Left hindlimb (tissue), 1 donor: Measurements from ENCODE around the gene PREX1.
"Not testable (repeated sequence)": the region's sequence is repeated elsewhere in the genome, so short reads cannot be mapped to it uniquely, and the experiment has no call there.

Experiments
- DNase-seq: peaks from one replicate; pipeline ENCODE4 v3.0.0-alpha.2; 2018

Gene PREX1

DNA sequence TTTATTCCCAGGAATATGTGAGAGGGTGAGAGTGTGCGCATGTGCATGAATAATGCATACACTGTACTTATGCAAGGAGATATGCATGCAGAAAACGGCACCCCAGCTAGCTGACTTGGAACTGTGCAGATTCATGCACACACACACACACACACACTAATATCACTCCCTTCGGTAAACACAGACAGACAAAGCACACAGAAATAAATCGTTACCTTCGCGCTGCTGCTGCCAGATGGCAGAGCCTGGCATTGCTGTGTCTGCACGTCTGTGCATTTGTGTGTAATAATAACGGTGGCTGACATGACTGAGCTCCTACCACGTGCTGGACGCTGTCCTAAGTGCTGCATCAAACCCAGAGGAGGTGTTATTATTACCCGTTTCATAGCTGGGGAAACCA is 36.8 kb downstream of the PREX1 start:
- no peak for DNase-seq

DNA sequence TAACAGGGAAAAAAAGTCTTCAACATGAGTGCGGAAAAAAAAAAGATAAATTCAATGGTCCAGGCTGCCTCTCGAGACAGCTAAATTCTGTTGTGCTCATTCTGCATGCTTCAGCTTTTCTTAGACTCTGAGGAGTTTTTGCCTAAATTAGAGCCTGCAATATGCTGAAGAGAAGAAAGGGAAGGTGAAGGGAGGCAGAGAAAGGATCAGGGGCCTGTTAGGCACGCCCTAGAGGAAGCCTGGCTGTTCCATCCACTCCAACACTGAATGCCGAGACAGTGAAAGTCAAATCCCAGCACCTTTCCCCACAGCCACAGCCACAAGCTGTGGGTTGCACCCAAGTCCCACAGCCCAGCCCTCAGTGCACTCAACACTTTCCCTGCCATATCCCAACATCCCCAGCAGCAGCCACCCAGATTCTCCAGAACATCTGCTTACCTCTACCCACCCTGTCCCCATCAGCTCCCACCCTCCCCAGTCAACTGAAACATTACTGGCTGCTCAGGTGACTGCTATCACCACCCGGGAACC is 37.3 kb downstream of the PREX1 start:
- no peak for DNase-seq

DNA sequence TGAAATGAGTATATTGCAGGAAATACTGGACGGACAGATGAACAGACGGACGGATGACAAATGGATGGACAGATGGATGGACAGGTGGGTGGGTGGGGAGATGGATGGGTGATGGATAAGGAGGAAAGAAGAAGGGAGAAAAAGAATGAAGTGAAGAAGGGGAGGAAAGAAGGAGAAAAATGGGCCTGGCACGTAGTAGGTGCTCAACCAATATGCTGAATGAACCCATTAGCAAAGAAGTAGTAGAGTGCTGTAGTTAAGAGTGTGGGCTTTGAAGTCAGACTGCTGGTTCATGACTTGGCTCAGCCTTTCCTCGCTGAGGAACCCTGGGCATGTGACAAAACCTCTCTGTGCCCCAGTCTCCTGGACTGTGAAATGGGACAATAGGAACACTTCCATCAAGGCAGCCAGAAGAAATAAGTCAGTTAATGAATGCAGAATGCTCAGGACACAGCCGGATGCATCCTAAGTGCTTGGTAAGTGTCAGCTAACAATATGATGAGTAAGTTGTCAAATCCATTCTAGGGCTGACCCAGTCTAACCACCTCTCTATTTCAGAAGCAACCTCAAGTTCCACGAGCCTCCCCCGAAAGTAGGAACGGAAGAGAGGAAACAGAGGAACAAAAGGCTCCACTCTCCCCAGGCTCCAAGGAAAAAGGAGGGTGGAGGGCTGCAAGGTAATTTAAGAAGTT is 37.9 kb downstream of the PREX1 start:
- DNase-seq: no peak

DNA sequence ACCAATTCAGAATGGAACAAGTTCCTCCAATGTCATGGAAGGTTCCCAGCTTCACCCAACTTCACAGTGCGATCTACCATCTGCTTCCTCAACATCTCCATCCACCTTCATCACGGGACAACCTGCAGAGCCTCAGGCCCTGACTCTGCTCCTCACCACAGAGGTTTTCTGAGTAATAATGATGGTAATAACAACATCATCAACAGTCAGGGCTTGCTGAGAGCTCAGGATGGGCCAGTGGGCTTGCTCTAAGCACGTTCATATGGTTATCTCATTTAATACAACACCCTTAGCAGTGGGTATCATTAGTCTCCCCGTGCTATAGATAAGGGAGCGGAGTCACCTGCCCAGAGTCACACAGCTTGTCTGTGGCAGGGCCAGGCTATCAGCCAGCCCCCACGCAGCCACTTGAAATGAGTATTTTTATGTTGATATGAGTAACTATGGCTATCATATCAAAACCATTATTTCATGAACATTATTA is 38.6 kb downstream of the PREX1 start:
- DNase-seq: no peak

DNA sequence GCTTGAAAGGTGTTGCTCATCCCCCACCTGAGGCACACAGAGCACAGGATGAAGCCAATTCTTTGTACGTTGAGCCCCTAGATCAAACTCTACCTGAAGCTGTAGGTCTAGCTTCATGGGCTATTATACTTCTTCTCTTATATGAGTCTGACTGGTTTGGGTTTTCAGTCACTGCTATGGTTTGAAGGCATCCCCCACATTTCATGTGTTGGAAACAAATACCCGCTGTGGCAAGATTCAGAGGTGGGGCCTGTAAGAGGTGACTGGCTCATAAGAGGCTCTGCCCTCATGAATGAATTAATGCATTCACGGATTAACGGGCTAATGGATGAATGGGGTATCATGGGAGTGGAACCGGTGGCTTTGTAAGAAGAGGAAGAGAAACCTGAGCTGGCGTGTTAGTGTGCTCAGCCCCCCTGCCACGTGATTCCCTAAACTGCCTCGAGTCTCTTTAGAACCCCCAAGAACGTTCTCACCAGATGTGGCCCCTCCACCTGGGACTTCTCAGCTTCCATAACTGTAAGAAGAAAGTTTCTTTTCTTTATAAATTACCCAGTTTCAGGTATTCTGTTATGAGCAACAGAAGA is 39.2 kb downstream of the PREX1 start:
- DNase-seq: no peak

DNA sequence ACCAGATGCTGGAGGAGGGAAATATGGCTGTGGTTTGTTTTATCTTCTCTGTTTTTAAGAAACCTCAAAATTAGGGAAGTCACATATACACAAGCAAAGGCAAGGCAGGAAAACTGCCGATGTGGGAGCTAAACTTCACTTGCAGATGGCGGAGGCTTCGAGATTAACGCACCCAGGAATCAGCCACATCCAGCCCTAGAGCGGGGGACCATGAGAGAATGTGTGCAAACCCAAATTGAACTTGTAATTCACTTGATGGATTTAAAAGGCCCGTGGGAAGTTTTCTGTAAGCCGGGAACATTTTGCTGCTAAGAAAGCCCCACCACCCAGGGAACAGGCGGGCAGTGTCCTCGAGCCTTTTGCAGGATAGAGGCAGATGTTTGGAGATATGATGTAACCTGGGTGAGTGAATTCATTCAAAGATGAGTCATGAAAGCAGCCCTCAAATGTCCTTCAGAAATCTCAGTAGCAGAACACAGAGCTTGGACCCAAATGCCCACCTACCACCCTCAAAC is 39.9 kb downstream of the PREX1 start:
- DNase-seq: peak; percentile 33

DNA sequence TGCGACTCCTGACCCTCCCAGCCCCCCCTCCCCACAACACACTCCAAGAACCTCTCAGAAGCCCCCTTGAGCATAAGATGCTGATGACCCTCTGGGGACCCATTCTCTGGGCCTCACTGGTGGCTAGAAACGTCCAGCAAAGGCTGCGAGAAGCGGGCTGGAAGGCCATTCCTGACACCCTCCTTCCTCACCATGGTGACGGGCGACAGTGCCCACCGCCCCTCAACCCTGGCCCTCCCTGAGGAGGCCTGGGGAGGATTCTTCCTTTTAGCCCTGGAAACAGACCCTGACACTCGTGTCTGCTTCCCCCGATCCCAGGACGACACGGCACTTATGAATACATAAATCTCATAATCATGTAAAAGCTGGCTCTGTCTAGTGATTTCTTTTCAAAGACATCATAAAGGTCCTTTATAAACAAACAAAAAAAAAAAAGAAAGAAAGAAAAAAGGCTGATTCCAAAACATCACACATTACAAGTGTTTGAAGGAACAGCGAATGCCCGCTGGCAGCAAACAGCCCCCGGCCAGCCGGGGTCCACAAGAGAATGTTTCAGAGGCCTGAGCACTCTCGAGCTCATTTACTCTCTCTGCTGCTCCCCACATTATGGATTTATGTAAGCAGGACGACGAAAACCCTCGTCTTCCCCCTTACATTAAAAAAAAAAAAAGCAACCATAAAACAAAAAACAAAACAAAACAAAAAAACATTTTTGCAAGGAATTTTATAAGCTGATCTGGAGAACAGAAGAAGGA is 40.7 kb downstream of the PREX1 start:
- no peak for DNase-seq

DNA sequence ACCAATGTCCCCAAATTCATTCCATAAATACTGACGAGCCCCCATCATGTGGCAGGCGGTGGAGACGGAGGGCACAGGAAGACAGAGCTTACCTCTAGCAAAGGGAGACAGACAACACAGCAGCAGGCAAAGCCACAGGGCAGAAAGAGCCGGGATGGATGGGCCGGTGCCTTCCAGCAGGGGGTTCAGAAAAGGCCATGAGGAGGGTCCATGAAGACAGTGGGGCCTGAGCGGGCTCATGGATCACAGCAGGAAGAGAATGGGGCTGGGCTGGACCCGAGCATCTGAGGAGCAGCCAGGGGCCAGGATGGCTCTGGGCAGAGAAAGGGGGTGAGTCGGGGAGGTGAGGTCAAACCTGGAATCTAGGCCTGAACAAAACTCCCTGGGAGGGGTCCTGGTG is 42.0 kb downstream of the PREX1 start:
- DNase-seq: peak; percentile 28

DNA sequence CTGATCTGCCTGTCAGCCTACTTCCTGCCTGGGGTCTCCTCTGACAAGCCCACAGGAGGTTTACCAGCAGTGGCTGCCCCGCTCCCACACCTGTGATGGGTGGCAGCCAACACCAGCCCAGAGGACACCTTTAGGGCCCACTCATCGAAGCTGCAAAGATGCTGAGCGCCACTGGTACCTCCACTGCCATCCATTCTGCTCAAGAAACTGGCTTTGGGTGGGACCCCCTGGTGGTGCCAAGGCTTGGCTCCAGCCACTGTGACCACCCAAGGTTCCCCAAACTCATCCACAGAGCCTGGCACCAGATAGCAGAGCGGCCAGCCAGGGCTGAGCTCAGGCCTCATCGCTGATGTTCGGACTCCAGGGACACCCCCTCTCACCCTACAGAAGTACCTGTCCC is 42.5 kb downstream of the PREX1 start:
- no peak for DNase-seq

DNA sequence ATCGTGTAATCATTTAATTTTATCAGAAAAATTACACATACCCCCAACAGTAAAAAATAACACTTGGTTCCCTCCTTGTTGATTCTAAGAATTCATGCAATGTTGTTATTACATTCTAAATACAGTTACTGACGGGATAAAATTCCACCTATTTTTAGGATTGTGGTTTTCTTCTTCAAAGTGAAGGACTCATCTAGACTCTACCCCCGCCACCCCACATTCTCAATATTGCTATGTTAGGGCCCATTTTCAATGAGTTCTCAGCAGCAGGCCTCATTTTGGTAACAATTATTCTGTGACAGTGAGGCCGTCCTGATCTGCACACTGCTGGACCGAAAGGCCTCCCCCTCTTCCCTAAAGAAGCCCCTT is 43.5 kb downstream of the PREX1 start:
- no peak for DNase-seq

DNA sequence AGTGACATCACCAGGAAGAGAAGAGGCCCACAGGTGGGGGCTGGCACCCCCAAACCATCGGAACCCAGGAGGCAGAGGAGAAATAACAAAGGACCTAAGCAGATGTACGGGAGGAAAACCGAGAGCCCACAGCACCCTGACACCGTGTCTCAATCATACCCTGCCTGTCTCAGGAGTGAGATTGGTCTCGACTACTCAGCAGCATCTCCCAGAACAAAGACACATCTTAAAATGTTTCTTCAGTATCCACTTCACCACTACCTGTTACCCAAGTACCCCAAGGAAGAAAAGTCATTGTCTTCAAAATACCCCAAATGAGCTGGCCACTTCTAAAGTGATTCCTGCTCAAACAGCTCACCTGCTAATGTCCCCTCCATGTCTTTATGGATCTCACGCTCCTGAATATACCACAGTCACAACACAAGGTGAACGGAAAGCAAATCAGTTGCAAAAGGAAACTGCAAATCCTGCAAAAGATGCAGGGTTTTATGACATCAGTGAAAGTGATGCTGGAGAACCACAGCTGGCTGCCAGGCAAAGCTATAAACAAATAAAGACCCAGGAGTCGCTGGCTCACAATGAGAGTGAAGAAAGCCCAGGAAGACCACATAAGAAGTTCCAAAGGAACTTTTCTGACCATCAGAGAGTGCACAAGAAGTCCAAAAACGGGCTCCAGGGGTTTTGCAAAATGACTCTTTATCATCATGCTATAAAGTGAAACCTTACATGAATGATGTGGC is 44.1 kb downstream of the PREX1 start:
- DNase-seq: no peak

DNA sequence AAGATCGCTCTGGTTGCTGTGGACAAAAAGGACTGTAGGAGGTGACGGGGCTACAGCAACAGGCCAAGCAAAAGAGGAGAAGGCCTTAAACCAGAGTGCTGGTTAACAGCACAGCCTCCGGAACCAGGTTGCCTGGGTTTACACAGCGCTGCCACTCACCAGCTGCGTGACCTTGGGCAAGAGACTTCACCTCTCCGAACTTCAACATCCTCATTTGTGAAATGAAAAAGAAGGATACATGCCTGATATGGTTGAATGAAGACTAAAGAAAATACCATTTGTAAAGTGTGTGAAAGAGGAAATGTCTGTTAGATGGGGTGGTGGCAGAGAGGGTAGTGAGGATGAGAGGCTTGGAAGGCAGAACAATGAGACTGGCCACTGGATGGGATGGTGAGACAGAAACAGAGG is 44.9 kb downstream of the PREX1 start:
- no peak for DNase-seq

DNA sequence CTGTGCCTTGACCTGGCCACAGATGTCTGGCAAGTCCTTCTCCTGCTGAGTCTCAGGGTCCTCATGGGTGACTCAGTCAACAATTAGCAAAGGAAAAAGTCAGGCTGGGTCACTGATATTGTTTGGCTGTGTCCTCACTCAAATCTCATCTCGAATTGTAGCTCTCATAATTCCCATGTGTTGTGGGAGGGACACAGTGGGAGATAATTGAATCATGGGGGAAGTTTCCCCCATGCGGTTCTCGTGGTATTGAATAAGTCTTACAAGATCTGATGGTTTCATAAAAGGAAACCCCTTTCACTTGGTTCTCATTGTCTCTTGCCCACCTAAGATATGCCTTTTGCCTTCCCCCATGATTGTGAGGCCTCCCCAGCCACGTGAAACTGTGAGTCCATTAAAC is 45.7 kb downstream of the PREX1 start:
- DNase-seq: no peak

DNA sequence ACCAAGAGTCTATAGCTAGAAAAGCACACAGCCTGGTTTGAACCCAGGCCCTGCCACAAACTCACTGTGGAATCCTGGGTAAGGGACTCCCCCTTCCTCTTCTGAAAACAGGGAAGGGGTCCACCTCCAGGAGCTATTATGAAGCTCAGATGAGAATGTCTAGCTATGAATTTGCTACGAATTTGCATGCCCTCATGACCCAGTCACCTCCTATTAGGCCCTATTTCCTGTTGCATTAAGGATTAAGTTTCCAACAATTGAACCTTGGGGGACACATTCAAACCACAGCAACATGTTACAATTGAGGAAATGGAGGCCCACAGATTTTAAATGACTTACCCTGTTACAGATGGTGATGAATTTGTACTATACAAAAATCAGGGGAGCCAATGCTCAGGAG is 46.2 kb downstream of the PREX1 start:
- DNase-seq: no peak

DNA sequence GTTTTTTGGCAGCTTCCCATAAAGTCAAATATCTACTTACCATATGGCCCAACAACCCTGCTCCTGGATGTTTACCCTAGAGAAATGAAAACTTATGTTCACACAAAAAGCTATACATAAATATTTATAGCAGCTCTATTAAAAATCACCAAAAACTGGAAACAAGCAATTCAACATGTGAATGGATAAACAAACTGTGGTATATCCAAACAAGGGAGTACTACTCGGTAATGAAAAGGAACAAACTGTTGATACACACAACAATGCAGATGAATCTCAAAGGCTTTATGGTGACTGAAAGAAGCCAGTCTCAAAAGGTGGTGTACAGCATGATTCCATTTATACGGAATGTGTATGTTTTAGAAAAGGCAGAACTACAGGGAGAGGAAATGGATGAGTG is 48.4 kb downstream of the PREX1 start:
- no peak for DNase-seq

DNA sequence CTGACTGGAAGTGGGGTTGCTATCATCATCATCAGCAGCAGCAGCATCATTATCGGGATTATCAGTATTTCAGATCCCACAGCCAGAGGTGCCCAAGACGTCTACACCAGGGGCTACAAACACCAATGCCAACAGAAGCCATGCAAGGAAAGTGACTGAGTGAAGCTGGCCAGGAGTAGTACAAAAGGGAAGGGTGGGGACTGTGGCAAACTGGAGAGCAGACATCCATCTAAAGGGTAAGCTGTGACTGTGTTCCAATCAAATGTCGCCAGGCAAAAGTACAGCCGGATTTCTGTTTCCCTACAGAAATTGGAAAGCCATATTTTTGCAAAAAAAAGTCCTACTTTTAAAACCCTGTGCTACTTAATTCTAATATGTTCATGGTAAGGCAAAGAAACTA is 50.0 kb downstream of the PREX1 start:
- DNase-seq: no peak

DNA sequence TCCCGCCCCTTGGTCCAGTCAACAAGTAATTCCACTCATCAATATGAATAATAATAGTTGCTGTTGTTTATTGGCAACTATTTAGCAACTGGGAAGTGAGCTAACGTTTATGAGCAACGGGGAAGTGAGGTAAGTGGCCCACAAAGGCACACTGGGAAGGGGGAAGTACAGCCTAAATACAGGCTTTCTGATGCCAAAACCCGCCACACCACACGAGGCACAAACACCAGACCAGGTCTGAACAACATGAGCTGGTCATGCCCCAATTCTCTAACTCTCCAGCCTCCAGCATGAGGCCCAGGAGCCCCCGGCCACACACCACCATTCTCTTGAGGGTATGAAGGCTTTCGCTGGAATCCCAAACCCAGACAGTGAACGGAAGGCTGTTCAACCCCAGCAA is 50.8 kb downstream of the PREX1 start:
- DNase-seq: no peak

DNA sequence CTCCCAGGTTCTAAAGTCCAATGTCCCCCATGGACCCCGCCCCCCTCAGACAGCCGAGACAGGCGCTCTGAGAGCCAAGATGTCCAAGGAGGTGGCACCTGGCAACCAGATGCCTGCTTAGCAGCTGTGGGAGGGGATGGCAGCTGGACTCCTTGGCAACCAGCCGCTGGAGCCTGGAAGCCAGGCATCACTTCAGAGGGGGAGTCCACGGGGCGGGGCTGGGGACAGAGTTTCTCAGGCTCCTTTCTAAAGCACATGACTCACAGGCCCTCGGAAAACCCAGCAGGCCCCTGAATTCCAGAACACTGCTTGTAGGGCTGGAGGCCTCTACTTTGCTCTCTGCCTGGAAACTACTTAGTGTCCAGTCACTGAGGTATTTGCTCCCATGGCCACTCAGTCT is 51.5 kb downstream of the PREX1 start:
- DNase-seq: no peak

DNA sequence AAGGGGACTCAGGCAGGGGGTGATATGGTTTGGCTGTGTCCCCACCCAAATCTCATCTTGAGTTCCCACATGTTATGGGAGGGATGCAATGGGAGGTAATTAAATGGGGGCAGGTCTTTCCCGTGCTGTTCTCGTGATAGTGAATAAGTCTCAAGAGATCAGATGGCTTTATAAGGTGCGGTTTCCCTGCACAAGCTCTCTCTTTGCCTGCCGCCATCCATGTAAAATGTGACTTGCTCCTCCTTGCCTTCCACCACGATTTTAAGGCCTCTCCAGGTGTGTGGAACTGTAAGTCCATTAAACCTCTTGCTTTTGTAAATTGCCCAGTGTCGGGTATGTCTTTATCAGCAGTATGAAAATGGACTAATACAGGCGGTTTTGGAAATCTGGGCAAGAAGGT is 52.3 kb downstream of the PREX1 start:
- DNase-seq: not testable (repeated sequence)

DNA sequence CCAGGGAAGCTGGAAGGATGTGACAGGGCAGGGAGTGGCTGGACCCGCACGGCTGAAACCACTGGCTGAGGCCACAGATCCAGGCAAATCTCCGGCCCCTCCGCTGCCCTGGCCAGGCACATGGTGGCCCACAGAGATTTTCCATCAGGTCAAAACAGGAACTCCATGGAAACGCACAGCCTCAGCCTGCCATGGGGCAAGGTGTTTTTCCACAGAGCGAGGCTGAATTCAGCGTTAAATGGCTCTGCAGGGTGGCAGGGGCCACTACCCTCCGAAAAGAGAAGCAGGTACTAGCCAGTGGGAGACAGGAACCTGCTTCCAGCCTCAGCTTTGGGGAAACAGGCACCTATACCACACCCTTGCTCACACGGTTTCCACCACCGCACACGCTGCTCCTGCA is 53.1 kb downstream of the PREX1 start:
- no peak for DNase-seq

DNA sequence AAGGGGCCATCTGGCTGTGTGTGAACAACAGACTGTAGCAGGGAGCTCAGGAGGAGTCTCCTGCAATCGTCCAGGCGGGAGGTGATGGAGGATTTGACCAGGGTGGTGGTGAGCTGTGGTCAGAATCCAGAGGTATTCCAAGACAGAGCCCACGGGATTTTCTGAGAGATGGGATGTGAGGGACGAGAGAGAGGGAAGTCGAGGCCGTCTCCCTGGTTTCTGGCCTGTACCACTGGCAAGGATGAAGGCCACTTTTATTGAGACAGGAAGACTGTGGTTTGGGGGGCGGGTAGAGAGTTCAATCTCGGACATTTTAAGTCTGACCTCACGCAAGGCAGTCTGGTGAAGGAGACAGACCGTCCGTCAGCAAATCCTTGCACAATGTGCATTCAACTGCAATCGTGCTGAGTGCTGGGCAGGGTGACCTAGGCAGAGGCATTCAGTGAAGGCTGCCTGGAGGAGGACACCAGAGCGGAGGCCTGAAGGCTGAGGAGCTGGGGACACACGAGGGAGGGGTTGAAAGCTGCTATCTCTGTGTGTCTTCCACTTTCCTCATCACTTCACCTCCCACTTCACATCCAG is 53.9 kb downstream of the PREX1 start:
- no peak for DNase-seq

DNA sequence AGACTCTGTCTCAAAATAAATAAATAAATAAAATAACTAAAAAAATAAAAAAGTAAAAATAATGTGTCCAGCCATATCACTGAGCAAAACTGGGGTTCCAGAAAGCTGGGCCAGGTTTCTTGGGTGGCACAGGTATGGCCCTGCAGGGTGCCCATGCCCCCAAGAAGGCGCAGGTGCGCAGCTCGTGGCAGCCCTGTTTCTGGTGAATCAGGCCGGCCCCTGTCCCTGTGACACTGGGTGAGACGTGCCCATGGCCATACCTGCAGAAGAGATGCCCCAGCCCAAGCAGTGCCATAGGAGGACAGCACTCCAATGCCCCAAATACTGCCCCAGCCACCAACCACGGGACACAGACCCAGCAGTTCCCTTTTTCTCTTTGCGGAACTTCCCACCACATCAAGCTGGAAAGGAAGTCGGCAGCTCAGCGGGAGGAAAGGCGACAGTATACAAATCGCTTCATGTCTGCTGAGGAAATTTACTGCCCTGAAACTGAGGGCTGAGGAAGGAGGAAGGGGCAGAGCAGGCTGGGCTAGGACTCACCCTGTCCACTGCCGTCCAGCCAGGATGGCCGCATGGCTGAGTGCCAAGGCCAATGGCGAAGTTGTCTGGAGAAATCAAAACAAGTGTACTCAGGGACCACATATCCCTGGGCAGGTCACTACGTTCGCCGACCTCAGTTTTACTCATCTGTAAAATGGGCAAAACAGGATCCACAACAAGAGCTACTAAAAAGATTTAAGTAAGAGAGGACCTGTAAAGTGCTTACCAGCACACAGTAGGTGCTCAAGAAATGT is 55.4 kb downstream of the PREX1 start:
- peak; percentile 36 for DNase-seq
